SW 1271 (cell line): ENCODE results near the gene C19orf73.
"Not testable (repeated sequence)": the region's sequence is repeated elsewhere in the genome, so short reads cannot be mapped to it uniquely, and the experiment has no call there.

Experiments used
- DNase-seq, 2 experiments: peaks; one replicate each; lab custom pipeline; 2025; lab: John Stamatoyannopoulos, UW

Gene C19orf73

DNA sequence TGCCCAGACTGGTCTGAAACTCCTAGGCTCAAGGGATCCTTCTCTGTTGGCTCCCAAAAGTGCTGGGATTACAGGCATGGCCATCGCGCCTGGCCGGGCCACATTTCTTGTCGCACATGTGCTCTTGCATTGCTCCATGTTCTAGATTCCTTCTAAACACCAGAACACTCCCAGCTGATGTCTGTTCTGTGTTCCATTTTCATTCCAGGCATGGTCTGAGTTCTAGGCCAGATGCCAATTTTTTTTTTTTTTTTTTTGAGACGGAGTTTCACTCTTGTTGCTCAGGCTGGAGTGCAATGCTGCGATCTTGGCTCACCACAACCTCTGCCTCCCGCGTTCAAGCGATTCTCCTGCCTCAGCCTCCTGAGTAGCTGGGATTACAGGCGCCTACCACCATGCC lies 2.9 kb upstream of the C19orf73 start:
- DNase-seq, result not testable (repeated sequence)

DNA sequence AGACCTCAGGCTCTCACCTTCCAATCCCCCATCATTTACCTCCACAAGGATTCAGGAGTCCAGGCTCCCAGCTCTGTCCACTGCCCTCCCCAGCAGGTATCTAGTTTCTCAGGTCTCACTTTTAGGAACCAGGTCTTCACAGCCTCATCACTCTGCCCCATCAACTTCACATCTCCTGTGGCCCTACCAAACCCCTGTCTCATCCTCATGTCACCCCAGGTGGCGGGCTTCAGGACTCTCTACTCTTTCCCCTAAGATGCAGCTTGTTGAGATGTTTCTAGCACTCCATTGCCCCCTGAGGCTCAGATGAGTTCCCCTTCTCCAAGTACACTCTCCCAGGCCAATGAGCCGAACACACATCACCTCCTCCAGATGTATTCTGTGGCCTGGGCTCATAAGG lies 1.9 kb upstream of the C19orf73 start:
- no peak for DNase-seq

DNA sequence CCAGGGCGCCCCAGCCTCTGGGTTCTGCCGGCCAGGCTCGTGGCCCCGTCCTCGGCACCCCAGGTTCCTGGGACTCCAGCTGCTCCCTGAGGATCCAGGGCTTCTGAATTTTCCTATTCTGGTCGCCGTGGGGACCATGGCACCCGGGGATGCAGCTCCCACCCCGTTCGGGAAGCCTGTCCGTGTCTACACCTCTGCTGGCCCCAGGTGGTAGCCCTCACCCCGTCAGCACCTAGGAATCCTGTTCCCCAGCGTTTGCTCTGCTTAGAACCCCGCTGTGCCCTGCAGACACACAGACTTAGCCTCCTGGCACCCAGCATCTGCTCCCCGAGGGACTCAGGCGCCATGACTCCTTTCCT lies 1.4 kb upstream of the C19orf73 start:
- no peak for DNase-seq

DNA sequence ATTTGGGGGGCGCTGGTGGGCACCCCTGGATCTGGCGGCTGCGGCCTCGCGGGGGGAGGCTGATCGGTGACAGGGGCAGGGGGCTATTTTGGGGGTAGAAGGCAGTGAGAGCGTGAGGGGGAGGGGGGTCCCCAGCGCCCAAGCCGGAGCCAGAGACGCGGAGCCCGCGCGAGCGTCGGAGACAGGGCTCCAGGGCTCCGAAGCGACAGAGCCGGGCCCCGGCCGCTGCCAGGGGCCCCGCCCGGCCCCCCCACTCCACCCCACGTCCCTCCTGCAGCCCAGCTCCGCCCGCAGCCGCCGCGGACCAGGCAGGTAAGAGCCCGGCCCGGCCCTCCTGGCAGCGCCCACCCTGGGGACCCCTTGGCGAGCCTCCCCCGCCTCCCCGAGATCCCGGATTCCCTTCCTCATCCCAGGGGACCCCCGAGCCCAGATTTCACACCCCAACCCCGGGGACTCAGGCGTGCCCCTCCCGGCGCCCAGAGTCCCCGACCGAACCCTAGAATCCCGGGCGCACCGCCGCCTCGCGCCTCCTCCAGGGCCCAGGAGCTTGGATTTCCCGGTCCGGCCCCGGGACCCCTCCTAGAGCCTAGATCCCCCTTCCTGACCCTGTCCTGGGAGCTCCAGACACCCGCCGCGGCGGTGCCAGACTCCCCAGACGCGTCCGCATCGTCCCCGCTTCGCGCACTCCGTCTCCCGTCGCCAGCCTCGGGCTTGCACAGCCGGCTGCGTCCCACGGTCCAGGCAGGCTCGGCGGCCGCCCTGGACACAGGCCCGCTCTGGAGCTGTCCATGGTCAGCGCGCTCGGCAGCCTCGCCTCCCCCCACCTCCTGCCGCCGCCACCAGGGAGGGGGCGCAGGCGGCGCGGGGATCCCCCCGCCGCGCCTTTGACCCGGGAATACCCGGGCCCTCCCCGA lies 725 bp upstream of the C19orf73 start, which contains the start of gene PPFIA3:
Gene PPFIA3 (plus strand): TSS at position 134 of the 914 bp plus-strand sequence. CDS start 8,330 bp downstream, outside the sequence.
- DNase-seq, result no peak

DNA sequence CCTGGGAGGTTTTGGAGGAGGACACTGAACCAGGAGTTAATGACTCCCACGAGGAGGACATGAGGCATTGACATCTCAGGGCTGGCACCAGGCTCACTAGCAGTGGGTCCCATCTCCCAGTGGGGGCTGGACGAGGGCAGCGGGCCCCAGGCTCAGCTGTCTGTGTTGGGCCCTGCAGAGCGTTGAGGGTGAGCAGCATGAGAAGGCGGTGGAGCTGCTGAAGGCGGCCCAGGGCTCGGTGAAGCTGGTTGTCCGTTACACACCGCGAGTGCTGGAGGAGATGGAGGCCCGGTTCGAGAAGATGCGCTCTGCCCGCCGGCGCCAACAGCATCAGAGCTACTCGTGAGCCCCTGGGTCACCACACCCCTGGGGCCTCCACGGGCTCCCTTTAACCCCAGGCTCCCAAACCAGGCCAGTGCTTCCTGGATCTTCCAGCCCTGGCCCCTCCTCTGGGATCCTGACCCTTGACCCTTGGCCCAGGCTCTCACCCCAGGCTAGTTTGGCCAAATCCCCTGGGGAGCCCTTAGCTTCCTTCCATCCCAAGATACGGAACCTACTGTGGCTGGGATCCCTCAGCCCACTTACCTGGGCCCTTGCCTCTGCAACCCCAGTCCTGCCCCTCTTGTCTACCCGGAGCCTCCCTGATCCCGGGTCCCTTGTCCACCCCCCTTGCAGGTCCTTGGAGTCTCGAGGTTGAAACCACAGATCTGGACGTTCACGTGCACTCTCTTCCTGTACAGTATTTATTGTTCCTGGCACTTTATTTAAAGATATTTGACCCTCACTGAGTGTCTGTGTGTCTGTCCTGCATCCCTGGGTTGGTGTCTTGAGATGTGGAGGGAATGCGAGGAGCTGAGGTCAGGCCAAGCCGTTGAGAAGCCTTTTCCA lies 1.0 kb downstream of the C19orf73 start:
- no peak for DNase-seq

DNA sequence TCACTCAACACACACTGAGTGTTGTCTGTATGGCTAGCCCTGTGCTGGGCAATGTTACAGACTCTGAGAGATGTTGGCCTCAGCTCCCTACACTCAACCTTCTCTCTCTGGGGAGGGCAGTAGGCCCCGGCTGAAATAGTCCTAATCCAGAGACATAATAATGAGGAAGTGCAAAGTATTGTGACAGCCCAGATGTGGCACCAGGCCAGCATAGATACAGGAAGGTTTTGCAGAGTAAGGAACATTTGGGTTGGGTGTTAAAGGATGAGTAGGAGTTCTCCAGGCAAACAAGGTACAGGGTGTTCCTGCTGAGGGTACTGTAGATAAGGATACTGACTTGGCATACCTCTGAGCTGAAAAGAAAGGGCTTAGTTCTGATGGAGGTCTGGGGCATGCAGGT lies 2.4 kb downstream of the C19orf73 start:
- no peak for DNase-seq

DNA sequence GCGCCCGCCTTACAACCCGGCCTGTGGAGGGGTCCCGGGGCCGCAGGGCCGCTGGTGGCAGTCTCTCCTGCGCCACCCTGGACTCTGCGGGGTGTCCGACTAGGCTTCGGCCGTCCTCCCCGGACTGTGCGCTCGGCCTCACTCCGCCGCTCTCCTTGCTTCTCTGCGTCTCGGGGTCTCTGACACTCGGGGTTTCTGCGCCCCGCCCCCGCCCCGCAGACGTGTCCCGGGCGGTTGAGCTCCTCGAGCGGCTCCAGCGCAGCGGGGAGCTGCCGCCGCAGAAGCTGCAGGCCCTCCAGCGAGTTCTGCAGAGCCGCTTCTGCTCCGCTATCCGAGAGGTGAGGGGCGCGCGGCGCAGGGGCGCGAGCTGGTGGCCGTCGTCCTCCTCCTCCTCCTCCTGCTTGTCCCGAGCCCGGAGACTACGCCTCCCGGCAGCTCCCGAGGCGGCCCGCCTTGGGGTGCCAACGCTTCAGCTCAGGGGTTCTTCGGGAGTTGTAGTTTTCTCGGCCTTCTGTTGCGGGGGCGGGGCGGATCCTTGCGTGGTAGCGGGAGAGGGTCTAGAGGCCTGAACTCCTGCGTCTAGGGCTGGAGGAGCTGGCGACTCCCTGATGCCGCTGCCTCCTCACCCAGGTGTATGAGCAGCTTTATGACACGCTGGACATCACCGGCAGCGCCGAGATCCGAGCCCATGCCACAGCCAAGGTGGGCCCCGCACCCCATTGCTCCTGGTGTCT lies 4.1 kb downstream of the C19orf73 start:
- DNase-seq, result no peak

DNA sequence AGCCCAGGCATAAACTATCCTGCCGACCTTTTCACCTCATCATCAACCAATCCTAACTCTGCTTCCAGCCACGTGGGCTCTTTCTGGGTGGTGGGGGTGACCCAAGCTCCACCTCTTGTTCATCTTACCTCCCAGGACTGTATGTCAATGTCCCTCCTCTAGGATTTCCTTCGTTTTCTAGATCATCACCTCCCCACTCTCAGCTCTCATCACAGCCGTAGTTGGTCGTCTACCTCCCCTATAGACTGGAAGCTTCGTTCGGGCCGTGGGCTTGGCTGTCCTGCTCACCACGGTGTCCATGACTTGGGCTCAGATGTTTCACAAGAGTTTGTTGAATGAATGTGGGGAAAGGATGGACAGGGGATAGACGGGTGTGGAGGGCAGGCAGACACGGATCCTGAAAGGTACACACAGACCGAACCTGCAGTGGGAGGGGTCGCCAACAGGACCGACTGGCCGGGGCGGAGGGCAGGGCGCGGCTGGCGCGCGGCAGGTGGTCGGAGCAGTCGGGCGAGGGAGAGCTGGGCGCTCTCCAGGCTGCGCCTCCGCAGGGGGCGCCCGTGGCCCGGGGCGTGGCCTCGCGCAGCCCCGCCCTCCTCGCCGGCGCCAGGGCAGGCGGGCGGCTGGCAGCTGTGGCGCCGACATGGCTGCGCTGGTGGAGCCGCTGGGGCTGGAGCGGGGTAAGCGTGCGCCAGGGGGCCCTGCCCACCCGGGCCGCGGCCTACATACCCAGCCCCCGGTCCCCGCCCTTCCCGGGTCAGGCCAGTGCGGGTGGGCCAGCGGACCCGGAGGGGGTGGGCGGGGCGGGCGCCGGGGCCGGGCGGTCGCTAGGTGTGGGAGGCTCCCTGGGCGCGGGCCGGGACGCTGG lies 4.9 kb downstream of the C19orf73 start, which contains the start of gene LIN7B:
Gene LIN7B (plus strand): TSS at position 609 of the 868 bp plus-strand sequence. CDS start 35 bp downstream, at position 644.
- DNase-seq, result peak in 1 of 2 experiments; percentile 64

DNA sequence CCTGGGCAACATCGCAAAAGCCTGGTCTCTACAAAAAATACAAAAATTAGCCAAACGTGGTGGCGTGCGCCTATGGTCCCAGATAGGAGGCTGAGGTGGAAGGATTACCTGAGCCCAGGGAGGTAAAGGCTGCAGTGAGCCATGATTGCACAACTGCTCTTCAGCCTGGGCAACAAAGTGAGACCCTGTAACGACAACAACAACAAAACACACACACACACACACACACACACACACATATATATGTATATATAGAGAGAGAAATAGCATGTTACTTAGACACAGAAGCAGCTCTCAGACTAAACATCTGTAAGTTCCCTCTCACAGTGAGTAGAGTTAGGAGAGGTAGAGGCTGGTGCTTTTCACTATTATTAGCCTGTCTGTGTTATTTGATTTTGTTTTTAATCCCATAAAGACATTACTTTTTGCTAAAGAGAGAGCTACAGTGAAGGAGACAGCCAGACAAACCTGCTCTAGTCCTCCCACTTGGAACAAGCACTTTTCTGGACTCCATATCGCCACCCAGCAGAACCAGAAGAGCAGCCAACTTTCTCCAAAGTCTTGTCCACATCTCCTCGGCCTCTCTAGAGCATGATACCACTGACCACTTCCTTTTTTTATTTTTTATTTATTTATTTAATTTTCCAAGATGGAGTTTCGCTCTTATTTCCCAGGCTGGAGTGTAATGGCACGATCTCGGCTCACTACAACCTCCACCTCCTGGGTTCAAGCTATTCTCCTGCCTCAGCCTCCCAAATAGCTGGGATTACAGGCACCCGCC lies 7.5 kb downstream of the C19orf73 start:
- DNase-seq, result no peak

DNA sequence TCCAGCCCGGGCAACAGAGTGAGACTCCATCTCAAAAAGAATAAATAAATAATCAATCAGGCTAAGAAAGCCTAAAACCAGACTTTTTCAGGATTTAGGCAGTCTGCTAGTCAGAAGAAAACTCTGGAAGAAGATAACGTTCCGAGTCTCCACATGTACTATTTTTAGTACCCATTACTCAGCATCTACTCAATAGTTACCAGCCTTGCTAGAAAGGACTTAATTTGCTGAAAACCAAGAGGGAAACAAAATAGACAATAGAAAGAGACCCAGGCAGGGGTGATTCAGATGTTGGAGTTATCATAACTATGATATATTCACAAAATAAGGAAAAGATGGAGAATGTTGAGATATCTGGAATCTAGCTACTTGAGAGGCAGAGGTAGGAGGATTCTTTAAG lies 8.4 kb downstream of the C19orf73 start:
- no peak for DNase-seq

DNA sequence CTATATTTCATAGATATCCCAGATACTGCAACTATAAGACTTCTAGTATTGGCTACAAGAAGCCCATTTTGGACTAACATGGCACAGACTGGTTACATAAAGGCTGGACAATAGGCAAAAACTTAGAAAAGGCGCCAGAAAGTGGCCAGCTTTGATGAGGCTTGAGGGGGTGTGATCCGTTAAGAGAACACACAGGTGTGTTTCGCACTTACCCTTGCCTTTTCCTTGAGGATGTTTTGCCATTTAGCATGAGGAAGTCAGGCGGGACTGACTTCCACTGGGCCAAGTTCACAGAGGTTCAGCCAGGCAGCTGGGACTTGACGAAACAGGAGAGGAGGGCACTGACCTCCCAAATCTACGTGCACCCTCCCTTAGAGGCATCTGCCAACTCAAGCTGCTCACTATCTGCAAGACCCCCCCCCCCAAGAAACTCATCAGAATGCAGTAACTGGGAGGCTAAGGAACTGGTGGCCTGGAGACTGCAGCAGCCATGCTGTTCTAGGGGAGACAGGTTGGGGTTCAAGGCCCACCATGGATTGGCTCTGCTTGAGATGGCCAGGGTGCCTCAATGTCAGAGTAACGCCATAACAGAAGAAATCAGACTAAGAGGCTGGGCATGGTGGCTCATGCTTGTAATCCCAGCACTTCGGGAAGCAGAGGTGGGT lies 9.2 kb downstream of the C19orf73 start:
- DNase-seq, result no peak

DNA sequence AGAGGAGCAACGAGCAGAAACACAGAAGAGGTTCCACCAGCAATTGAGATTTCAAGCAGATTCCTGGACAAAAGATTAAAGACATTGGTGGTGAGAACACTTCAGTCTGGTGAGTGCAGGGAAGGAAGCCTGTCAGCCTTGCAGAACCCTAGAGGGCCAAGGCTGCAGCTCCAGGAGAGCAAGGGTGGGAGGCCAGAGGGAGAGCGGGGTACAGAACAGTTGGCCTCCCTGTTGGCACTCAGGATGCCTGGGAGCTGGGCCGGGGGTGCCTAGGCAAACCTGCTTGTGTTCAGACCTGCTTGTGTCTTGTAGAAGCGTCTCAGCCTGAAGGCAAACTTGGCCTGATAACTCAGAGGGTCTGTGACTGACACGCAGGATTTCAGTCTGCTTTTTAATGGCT lies 9.9 kb downstream of the C19orf73 start:
- no peak for DNase-seq

DNA sequence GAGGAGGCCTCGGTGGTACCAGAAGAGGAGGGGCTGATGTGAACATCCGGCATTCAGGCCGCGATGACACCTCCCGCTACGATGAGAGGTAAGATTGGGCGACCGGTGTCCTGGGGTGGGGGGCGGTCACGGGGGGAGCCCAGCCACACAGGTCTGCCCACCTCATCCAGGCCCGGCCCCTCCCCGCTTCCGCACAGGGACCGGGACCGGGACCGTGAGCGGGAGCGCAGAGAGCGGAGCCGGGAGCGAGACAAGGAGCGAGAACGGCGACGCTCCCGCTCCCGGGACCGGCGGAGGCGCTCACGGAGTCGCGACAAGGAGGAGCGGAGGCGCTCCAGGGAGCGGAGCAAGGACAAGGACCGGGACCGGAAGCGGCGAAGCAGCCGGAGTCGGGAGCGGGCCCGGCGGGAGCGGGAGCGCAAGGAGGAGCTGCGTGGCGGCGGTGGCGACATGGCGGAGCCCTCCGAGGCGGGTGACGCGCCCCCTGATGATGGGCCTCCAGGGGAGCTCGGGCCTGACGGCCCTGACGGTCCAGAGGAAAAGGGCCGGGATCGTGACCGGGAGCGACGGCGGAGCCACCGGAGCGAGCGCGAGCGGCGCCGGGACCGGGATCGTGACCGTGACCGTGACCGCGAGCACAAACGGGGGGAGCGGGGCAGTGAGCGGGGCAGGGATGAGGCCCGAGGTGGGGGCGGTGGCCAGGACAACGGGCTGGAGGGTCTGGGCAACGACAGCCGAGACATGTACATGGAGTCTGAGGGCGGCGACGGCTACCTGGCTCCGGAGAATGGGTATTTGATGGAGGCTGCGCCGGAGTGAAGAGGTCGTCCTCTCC lies 11.1 kb downstream of the C19orf73 start:
- no peak for DNase-seq

DNA sequence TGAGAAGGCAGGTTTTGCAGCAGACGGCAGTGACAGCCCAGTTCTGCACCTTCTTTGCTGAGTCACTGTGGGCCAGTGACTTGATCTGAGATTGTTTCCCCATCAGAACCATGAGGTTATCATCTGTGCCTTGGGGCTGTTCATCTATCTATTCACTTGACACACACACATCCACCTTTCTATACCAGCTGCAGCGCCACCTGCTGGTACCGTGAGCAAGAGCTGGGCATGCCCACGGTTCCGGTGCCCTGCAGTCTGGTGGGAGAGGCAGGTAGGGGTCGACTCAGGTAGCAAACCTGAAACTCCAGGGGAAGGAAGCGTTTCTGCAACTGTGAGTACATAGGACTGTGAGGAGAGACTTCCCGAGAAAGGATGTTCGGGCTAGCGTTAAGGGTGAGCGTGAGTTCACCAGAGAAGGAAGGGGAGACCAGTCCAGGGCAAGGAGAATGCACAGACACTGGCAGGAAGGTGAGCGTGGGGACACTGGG lies 12.3 kb downstream of the C19orf73 start:
- DNase-seq, result peak in 1 of 2 experiments; percentile 12

DNA sequence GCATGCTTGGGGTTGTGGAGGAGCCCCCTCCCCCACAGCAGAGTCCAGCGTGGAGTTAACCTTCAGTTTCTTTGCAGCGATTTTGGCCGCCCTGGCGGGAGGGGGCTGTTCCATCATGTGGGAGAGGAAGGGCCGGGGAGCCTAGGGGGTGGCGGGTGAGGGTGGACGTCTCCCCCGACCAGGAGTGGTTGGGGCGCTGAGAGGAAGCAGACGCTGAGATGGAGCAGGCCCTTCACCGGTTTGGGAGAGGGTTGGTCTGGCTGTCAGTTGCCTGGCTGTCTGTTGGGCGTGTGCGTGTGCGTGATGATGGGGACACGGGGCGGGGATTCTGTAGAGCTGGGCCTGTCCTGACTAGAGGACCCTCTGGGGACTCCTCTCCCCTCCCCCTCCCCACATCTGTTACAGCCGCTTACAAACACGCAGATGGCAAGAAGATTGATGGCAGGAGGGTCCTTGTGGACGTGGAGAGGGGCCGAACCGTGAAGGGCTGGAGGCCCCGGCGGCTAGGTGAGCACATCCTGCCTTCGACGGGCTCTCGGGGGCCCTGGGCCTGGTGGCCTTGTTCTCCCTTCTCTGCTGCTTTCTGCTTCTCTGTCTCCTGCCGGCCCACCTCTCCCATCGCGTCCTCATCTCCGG lies 14.6 kb downstream of the C19orf73 start:
- DNase-seq, result no peak

DNA sequence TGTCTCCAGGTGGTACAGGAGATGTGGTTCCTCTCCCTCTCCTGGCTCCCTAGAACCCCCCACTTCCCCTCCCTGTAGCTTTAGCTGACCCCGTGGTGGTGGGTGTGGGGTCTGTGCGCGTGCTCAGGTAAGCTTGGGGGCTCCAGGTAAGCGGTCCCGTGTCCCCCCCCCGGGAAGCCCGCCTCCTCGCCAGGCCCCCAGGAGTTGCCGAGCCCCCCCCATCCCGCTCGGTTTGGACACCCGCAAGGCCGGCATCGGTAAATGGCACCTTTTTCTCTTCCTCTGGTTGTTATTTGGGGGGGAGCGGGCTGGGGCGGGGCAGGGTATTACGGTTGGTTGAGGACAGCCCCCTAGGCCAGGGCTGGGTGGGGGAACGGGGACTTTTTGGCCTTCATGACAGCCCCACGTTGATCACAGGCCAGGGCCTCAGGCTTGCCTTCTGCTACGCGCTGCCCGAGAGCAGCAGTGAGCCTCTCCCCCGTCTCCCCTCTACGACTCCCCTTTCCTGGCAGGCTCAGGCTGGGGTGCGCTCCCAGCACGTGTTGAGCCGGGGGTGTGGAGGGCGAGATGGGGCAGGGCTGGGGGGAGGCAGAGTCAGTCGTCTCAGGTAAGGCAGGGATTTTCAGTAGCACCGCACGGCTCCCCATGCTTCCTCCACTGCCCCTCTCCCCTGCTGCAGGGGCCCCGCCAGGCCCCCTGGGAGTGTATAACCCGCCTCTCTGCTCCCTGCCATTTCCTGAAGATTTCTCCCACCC lies 15.4 kb downstream of the C19orf73 start:
- DNase-seq, result no peak

DNA sequence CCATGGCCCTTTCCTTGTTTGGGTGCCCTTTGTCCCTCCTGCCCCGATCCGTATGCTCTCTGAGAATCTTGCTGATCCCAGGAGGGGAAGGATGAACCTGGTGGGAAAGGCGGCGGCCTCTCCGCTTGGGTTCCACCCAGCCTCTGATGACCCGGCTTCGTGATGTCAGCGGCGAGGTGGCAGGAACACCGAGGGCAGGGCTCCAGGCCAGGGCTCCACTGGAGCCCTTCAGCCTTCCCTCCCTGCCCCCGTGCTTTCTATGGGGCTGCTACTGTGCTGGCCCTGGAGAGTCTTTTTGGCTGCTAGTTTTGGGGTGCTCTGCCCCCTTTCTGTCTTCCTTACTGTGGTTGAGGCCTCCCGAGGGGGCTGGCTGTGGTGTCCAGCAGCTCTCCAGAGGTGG lies 16.6 kb downstream of the C19orf73 start:
- no peak for DNase-seq
